Stimulated activated CD4-positive, alpha-beta T cell treated with anti-CD3 and anti-CD28 coated beads, Interleukin-4, amount 100 ng/mL, for 4 hours (primary cell): Measurements from ENCODE around the gene TPGS1.

Experiments
- DNase-seq, 2 experiments: peaks; one replicate each; pipeline ENCODE4 v3.0.0-alpha.2; 2020

The TPGS1 gene, protein sequence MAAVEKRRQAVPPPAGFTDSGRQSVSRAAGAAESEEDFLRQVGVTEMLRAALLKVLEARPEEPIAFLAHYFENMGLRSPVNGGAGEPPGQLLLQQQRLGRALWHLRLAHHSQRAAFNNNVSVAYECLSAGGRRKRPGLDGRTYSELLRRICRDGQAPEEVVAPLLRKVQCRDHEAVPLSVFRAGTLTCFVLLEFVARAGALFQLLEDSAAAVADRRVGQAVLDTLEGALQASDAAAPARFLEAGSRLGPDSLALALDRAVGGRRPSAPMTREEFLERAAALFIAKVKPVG

DNA sequence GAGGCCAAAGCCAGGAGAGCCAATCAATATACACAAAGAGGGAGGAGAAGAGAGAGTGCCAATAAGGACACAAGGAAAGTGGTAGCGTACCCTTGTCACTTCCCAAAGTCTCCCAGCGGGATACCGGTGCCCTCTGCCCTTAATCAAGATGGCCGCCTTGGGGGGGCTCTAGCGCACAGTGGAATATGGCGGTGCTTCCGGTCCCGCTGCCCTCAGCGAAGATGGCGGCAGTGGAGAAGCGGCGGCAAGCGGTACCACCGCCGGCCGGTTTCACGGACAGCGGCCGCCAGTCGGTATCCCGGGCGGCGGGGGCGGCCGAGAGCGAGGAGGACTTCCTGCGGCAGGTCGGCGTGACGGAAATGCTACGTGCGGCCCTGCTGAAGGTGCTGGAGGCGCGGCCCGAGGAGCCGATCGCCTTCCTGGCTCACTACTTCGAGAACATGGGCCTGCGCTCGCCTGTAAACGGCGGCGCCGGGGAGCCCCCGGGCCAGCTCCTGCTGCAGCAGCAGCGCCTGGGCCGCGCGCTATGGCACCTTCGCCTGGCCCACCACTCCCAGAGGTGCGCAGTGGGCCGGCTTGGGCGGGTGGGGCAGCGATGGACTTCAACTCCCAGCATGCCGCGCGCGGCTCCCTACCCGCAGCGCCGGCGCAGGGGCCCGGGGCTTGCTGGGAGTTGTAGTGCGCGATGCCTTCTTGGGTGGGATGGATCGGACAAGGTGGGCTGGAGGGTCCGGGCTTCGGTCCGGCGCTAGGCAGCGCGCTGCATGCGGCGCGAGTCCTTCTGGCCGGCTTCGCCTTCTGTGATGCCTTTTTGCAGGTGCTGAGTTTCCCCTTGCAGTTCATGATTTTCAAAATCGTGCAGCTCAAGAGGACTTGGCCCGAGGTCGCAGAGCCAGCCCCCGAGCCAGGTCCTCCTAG lies at the start of gene TPGS1:
Gene TPGS1, plus strand, starts transcription at position 212 of the 918 bp plus-strand sequence. Its CDS starts 10 bp downstream, at position 222.
- DNase-seq: peak; percentile 77 to 85

DNA sequence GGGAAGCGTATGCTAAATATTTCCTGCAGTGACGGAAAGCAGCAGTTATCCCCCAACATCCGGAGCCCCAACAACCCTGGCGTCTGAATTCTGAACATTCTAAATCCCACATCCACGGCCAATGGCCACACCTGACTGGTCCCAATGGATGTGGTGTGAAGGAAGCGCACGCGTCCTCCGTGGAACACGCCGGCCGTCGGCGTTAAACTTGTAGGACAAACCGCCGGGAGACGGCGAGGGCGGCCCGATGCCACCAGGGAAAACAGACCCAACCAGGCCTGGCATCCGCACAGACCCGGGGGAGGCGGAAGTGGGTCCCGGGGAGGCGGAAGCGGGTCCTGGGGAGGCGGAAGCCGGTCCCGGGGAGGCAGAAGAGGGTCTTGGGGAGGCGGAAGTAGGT lies 49.7 kb upstream of the TPGS1 start:
- no peak for DNase-seq

DNA sequence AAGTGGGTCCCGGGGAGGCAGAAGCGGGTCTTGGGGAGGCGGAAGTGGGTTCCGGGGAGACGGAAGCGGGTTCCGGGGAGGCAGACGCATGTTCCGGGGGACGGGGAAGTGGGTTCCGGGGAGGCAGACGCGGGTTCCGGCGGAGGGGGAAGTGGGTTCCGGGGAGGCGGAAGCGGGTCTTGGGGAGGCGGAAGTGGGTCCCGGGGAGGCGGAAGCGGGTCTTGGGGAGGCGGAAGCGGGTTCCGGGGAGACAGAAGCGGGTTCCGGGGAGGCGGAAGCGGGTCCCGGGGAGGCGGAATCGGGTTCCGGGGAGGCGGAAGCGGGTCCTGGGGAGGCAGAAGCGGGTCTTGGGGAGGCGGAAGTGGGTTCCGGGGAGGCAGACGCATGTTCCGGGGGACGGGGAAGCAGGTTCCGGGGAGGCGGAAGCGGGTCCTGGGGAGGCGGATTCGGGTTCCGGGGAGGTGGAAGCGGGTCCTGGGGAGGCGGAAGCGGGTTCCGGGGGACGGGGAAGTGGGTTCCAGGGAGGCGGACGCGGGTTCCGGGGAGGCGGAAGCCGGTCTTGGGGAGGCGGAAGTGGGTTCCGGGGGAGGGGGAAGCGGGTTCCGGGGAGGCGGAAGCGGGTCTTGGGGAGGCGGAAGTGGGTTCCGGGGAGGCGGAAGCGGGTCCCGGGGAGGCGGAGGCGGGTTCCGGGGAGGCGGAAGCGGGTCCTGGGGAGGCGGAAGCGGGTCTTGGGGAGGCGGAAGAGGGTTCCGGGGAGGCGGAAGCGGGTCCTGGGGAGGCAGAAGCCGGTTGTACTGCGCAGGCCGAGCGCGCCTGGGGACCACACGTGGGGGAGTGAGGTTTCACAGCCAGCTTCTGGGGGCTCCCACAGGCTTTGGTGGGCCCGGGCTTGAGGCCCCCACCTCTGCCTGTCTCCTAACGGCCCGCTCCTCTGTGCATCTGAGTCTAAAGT lies 48.9 kb upstream of the TPGS1 start:
- DNase-seq: no peak

DNA sequence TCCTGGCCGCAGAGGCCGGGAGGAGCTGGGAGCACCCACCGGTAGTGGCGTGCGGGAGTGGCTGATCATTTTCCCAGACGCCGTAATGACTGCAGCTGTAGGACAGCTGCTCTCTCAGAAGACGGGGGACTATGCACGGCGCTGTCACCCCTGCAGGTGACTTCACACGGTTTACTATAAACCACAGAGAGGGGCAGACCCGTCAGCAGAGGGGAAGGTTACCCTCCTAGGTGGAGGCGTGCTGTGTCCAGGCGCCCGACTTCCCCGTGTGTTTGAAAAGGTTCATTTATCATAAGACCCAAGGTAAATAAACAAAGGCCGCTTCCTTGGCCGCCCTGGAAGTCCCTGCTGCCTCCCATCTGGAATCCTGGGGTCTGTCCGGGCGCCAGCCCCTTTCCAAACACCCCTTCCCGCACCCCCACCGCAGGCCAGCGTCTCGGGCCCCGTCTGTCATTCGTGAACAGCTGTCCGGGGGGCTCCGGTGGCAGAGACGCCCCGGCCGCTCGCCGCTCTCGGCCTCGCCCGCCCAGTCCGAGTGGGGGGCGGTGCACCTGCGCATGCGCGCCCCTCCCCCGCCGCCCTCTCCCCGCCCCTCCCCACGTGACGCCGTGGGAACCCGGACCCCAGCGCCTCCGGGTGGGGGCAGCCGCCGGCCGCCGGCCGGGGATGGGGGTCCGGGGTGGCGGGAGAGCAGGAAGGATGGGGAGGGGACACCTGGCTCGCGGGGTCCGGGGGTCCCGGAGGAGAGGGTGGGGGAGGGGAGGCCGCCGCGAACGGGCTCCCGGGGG lies 47.4 kb upstream of the TPGS1 start:
- DNase-seq: peak in 1 of 2 experiments; percentile 22

DNA sequence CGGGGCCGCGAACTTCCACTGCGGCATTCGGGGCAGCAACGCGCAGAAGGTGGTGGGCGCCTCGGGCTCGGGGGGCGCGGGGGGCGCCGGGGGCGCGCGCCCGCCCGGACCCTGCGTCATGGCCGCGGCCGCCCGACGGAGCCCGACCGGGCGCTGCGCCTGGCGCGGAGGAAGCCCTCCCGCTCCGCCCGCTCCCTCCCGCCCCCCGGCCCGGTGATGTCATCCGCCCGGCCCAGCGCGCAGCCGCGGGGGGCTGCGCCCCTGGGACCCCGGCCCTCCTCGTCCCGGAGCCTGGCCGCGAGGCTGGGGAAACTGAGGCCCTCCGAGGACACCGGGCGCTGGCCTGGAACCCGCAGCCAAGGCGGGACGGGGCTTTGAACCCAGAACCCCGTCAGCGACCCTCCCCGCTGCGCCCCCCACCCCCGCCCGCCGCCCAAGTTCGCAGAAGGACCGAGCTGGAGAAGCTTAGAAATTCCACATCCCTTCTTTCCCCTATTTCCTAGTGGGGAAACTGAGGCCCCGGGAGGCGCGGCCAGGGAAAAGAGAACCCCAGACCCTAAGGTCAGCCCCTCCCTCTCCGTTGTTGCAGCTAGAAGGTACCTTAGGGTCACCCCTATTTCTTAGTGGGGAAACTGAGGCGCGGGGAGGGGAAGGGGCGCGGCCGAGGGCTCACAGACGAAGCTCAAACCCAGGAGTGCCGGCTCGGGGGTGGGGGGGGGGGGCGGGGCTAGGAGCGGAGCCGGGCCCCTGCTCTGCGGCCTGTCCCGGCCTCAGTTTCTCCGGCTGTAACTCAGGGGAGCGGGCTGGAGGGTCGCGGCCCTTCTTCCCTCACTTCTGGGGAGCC lies 46.2 kb upstream of the TPGS1 start, which contains the start of gene SHC2:
Gene SHC2, minus strand, starts transcription at position 157 of the 844 bp plus-strand sequence. Its CDS starts 37 bp downstream, at position 120.
- no peak for DNase-seq

DNA sequence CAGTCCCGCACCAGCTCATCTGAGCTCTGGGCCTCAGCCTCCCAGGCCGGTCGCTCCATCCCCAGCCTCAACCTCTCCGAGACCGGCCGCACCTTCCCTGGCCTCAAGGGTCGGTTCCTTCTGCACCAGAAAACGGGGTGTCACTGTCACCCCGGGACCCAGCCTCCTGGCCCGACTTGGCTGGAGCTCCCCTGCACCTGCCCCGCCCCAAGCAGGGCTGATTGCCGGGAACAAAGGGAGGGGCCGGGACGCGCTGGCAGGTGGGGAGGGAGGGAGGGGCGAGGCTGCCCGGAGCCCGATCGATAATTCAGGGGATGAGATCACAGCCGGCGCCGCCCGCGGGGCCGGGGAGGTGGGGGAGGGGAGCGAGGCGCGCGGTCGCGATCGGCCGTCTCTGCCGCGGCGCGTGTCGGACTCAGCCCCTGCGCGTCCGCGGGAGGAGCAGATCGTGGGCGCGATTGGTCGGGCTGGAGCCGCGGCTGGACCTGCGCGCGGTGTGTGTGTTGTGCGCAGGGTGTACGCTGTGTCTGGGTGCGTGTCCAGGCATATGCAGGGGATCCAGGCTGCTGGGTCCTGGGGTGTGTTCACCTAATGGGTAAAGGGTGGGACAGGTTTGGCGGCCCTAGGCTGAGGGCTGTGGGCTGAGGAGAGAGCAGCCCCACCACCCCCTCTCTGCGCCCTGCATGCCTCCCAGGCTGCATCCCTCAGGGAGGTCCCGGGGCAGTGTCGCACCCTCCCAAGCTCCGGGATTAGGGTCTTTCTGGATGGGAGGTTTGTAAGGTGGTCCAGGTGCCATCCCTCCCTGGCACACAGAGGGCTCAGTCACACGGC lies 45.4 kb upstream of the TPGS1 start:
- DNase-seq: no peak

DNA sequence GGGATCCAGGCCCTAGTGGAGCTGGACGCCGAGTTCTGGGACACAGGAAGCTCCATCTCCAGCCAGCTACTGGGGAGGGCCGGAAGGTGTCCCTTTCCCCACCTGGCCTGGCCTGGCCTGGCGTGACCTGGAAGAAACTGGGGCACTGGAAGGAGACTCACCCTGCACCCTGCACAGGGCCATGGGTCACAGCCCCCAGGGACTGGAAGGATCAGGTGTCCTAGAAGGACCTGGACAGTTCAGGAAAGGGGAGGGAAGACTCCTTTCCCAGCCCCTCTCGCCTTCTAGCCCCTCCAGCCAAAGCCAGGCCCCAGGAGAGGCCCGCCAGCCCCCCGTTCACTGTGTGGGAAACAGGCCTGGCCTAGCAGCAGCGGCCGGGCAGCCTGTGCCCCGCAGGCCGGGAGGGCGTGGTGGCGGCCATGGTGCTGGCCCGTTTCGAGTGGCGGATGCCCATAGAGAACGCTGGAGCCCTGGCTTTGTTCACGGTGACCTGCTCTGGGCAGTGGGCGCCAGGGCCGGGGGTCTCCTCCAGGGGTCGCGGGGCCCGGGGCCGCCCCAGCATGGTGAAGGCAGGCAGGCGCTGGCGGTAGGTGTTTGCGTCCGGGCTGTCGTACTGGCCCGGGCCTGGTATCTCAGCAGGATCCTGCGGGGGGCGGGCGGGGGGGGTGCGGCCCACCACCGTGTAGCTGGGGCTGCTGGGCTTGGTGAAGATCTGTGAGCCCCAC lies 43.7 kb upstream of the TPGS1 start:
- DNase-seq: no peak

DNA sequence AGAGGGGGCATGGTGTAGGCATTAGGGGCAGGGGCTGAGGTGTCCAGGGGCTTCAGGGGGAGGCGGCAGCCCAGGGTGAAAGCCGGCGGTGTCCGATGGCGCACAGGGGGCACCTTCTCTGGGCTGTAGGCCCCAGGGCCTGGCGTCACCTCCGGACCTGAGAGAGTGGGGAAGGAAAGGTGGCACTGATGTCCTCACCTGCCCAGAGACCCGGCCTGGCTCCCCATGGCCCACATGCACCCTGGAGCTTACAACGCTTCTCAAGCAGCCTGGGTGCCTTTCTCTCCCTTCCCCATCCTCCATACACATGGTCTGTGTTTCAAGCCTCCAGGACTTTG lies 43.1 kb upstream of the TPGS1 start:
- no peak for DNase-seq

DNA sequence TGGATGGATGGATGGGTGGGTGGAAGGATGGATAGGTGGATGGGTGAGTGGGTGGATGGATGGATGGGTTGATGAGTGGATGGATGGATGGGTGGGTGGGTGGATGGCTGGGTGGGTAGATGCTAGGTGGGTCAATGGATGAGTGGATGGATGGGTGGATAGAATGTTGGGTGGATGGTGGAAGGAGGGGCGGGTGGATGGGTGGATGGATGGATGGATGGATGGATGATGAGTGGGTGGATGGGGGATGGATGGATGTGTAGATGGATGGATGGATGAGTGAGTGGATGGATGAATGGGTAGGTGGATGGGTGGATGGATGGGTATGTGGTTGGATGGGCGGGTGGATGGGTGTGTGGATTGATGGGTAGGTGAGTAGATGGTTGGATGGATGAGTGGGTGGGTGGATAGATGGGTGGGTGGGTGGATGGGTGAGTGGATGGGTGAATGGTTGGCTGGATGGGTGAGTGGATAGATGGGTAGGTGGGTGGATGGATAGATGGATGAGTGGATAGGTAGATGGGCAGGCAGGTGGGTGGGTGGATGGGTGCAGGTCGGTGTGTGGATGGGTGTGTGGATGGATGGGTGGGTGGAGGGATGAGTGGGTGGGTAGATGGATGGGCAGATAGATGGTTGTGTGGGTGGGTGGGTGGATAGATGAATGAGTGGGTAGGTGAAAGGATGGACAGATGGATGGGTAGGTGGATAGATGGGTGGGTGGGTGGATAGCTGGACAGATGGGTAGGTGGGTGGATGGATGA lies 42.1 kb upstream of the TPGS1 start:
- no peak for DNase-seq

DNA sequence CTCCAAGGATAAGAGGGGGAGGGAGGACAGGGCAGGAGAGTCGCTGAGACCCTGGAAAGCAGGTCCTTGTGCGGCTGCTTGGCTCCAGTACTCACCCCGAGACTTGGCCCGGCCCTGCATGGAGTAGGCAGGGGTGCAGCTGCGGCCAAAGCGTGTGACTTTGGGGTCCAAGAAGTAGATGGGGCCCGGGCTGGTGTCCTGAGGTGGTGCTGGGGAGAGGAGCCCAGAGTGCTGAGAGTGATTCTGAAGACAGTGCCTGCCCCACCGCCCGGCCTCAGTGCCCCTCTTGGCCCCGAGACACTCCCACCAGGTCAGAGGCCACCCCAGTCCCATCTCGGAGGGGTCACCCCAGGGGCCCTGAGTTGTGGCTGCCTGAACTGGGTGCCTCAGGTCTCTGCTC lies 39.7 kb upstream of the TPGS1 start:
- DNase-seq: no peak

DNA sequence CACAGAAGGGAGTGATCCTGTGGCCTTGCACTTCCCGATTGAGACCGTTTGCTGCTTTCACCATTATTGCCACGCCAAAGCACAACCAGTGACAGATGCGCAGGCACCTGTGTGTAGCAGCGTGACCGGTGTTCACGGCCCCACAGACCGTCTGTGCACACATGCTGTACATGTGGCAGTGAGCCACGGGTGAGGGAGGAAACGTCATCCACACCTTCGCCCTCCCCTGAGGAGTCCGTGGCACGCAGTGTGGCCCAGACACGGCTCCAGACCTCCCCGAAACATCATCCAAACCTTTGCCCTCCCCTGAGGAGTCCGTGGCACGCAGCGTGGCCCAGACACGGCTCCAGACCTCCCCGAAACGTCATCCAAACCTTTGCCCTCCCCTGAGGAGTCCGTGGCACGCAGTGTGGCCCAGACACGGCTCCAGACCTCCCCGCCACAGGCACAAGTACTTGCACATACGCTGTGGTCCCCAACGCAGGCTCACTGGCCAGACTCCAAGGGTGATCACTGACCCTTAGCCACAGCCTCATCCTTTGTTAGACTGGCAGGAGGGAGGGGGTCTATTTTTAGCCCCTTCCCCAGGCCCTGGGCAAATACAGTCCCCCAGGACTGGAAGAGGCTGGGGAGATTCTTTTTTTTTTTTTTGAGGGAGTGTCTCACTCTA lies 38.6 kb upstream of the TPGS1 start:
- DNase-seq: no peak

DNA sequence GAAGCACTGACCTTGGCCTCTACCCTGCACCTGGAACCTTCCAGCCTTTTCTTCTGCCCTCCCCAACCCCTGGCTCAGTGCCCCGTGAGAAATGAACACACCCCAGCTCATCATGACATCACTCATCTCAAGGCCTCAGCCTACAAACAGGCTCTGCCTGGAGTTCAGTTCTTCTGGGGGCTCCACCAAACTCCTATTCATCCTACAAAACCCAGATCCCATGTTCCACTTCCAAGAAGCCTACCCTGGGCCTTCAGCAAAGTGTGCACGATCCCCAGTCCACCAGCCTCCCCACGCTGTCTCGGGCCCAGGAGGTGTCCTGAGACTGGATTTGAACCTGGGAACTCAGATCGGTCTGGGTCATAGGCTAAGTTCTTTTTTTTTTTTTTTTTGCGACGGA lies 37.5 kb upstream of the TPGS1 start:
- no peak for DNase-seq

DNA sequence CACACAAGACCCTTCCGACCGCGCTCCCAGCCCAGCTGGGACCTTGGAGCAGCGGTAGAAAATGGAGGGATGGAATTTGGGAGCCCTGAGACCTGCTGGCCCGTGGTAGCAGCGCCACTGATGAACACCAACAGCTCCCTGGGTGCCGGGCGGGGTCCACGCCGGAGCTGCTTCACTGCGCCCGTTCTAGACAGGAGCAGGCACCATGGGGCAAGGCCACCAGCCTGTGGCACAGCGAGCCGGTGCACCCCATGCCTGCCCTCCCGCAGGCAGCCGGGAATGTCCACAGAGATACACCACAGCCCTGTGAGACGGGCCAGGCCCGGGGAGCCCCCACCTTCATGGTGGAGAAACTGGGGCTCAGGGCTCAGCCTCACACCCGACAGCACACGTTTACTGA lies 36.6 kb upstream of the TPGS1 start:
- DNase-seq: no peak

DNA sequence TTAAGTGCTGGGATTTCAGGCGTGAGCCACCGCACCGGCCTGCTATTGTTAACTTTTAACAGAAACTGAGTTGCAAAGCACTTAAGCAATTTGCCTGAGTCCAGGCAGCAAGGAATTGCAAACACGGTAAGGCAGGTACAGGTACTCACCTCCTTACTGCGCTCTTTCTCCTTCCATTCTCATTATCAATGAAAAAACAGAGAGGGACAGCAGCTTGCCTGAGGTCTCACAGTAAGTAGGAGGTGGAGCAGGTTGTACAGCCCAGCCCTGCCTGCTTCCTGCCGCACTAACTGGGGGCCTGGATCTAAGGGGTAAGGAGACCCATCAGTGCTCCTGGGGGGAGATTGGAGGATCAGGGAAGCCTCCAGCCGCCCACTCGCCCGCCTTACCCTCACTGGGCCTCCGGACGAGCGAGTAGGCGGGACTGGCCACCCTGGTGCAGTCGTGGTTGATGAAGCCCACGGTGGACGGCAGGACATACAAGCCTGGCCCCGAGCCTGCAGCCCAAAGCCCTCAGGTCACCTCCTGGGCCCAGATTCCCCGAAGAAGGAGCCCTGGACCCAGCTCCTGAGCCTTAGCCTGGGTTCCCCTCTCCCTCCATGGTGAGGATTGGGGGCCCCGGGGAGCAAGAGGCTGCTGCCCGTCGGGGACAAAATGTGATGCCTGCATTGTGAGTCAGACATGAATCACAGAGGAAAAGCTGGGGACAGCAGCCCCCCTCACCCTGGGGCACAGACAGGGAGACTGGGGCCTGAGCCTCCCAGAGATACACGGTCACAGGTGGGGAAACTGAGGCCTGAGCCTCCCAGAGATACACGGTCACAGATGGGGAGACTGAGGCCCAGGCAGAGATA lies 35.1 kb upstream of the TPGS1 start:
- DNase-seq: no peak

DNA sequence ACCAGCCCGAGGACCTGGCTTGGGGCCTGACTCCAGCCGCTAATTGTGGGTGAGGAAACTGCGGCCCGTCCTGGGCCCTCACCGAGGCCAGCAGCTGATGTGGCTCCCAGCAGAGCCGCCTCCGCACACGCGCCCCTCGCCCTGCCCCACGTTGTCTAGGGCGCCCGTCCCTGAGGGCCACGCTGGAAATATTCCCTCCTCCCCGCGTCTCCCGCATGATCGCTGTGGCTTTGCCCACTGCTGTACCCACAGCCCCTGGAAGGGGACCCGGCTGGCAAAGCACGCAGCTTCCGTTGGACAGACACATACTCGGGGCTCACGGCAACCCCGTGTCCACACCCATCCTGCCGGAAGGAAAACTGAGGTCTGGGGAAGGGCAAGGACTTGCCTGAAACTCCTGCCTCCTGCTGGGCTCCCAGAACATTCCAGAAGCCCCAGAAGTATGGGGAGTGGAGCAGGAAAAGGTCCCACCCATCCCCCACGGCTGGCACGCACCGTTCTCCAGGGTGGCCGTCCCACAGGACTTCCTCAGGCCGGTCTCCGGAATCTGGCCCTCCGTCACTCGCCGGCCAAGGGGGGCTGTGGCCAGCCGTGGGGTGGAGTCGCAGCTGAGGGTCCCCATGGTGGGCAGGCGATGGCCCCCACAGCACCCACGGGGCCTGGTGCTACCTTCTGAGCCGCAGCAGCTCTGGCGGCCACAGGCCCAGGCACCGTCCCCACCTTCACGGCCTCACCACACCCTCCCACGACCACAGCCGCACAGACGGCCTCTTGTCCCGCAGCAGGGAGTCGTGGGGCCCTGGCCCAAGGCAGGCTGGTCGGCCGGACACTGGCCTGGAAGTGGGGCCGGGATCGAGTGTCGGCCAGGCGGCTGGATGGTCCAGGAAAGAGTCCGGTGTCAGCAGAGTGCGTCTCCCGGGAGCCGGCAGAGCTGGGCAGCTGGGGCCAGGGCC lies 32.9 kb upstream of the TPGS1 start:
- no peak for DNase-seq

DNA sequence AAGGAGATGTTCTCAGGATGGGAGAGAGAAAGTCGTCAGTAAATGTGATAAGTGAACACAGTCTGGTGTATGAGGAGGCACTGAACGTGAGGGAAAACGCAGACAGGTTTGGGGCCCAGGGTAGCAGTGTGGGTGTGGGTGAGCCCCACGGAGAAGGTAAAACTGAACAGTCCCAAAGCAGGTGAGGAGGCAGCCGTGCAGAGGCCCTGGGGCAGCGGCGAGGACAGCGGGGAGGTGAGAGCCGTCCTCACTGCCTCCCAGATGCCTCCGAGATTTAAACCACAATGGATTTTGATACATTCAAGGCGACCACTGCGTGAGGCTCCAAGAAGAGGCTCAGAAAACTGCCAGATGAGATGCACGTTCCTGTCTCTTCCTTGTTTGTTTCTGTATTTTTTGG lies 31.9 kb upstream of the TPGS1 start:
- DNase-seq: no peak
